Hematopoietic multipotent progenitor cell treated with erythropoietin and hydrocortisone succinate and interleukin-3 and kit ligand, for 6 days (in vitro differentiated cells): ENCODE measurements around the gene G6PD.
A peak's percentile ranks its signal among the peaks of the same experiment; 100 is the strongest.

Experiments
- DNase-seq: peaks from one replicate; pipeline ENCODE4 v3.0.0-alpha.2; 2015

The G6PD gene

GRCh38 chrX:154486052-154486395, 60.6 kb downstream of the G6PD start:
- no peak for DNase-seq

GRCh38 chrX:154485150-154486051, 61.2 kb downstream of the G6PD start:
- DNase-seq, result no peak

GRCh38 chrX:154484255-154485149, 62.1 kb downstream of the G6PD start:
- DNase-seq, result peak; percentile 81

GRCh38 chrX:154483325-154483724, 63.3 kb downstream of the G6PD start:
- no peak for DNase-seq

GRCh38 chrX:154482786-154483185, 63.9 kb downstream of the G6PD start:
- no peak for DNase-seq

GRCh38 chrX:154481911-154482601, 64.6 kb downstream of the G6PD start:
- DNase-seq, result no peak
